Sciatic nerve (tissue), 2 donors: ENCODE measurements around the gene ANAPC13. TPM values are rescaled to one million over a fixed set of nuclear protein-coding genes. Genes with fewer than 3 reads are reported as not detected.

Experiments used
- ATAC-seq: fragments of 200-7000 bp; cut with Tn5 transposase; one replicate; pipeline ENCODE4 v1.9.1; 2020; ENCODE audit warnings: mild to moderate bottlenecking, moderate library complexity
- DNase-seq: peaks from one replicate; pipeline ENCODE4 v3.0.0-alpha.2; 2020; ENCODE audit warnings: low spot score
- intact Hi-C: fragments of 100-400 bp; cut with DNase I; formaldehyde crosslinking; loops from one replicate; pipeline ENCODE4 v1.14.2; 2022
- total RNA-seq: library from RNA; stranded (reverse); fragmentation: NEBNext Ultra II Directional; extraction: Animal tissue kit (Norgen Biotek cat#: 25700); gene quantifications from one replicate; pipeline ENCODE4 v1.2.1, GENCODE V29; 2021
- donor health status: DM: no; HTN: no; CAD: no.
- donor health status: DM: no; HTN: no; CAD: no.

The ANAPC13 gene
- total RNA-seq = 39.1 TPM

DNA sequence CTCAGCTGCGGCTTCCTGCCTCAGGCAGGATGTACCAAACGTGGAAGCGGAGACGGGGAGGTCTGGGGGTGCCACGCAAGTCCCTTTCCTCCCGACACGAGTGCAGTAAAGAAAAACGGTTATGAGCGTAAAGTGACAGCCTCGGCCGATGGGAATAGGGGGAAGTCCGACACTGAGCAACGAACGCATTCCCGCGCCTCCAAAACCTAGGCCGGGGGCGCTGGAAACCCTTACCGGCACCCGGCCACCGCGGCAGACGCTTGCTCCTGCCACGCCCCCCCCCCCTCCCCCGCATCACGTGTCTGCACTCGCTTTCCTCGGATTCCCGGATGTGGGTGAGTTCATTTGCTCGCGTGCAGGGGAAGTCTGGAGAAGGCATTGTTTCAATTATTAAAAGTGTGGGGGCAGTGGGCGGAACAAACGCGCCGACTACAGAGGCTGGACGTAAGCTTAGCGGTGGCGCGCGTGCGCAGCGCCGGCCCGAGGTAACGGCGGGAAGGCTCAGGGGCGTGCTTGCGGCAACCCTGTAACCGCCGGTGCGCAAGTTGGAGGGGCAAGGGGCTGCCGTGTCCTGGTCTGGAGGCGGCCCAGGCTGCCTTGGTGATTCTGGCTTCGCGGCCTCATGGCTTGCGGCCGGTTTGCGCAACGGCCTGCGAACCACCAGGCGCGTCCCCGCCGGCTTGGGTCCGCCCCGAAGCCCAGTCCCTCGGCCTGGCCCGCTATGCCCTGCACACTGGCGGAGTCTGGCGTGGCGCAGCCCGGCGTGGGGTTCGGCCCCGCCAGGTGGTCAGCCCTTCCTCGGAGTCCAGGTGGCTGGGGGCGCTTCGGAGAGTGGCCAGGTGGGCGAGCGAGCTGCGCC lies at the start of gene ANAPC13, which contains the start of gene CEP63:
ANAPC13 (minus strand) TSS at position 268 of the 859 bp plus-strand sequence. CDS start 3,081 bp downstream, outside the sequence.
CEP63 (plus strand) TSS at position 340 of the 859 bp plus-strand sequence. CDS start 9,264 bp downstream, outside the sequence.
- DNase-seq (peak; percentile 94), ATAC-seq (peak; percentile 97)
- intact Hi-C loops = no loop called here

DNA sequence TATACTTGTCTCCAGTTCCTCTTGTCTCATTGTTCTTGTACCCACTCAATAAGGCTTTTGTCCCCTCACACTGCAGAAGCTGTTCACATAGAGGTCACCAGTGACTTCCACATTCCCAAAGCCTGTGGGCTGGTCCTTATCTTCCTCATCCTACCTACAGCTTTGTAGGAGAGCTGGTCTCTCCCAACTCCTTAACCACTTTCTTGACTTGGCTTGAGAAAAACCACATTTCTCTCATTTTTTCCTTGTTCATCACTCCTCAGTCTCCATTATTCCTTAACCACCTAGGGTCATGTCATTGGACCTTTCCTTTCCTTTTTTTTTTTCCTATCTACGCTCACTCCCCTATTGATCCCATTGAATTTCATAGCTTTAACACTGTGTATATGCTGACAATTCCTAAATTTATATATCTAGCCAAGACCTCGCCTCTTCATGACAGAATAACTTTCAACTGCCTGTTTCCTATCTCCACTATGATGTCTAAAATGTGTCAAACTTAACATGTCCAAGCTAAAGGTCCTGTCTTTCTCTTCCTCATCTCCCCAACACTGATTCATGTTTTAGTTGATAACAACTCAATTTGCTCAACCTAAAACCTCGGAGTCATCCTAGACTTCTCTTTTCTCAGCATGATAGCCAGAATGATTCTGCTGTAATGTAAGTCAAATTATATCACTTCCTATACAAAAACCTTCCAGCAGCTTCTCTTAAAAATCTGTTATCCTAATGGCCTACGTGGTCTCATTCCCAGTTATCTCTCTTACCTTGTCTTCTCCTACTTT lies 49.6 kb upstream of the ANAPC13 start:
- ATAC-seq = no peak
- intact Hi-C loops = no loop called here
- DNase-seq = no peak

- no peak for ATAC-seq
- intact Hi-C loops = no loop called here
- no peak for DNase-seq
Observed at GRCh38 chr3:134533493-134533892, 47.7 kb upstream of the ANAPC13 start.

DNA sequence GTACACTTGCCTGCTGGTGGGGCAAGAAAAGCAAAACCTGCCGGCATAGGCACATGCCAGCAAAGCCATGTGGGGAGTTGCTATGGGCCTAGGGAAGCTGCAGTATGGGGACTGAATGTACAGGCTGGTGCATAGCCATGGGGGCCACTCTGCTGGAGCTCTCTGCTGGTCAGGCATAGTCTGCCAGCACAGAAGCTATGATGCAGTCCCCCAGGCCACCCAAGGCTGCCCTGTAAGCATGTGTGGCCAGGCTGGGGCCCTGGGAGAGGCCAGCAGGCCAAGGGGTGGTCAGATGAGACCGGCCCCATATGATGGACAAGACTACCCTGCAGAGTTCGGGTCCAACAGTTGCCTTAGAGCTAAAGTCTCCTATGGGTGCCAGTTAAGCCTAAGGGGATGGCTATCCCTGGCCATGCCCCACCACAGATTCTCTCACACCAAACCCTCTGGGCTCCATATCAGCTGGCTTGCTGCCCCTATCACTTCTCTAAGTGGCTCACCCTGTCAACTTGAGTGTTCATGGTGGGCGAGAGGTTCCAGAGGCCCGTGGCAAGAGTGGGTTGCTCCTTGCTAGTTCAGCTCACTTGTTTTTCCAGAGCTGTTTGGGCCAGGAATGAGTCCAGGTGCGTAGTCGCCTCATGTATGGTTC lies 41.9 kb upstream of the ANAPC13 start:
- ATAC-seq (no peak), DNase-seq (no peak)
- intact Hi-C loops = no loop called here

DNA sequence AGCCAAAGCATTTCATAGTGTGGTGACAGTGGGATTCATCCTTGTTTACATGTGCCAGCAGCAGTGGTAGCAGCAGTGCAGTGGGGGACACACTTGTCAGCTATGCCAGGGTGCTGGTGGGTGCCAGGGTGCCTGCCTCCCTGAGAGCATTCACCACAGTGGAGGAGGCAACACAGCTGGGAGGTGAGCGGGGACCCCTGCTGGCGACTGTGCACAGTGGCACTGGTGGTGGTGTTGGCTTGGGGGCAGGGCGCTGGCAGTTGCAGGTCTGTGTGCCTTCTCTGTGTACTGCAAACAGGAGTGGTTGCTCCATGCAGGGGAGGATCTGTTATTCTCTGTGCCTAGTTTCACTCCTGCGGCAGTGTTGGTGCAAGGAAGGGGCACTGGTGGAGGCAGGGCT lies 41.3 kb upstream of the ANAPC13 start:
- intact Hi-C loops = no loop called here
- ATAC-seq = no peak
- DNase-seq = no peak

GRCh38 chr3:134526319-134526718 lies 40.5 kb upstream of the ANAPC13 start:
- DNase-seq (no peak), ATAC-seq (no peak)
- intact Hi-C loops = no loop called here

DNA sequence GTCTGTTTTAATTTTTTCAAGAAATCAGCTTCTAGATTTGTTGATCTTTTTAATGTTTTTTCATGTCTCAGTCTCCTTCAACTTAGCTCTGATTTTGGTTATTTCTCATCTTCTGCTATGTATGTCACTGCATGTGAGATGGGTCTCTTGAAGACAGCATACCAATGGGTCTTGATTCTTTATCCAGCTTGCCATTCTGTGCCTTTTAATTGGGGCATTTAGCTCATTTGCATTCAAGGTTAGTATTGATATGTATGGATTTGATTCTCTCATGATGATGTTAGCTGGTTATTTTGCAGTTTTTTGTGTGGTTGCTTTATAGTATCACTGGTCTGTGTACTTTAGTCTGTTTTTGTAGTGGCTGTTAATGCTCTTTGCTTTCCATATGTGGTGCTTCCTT lies 39.5 kb upstream of the ANAPC13 start:
- intact Hi-C loops = no loop called here
- ATAC-seq = no peak

GRCh38 chr3:134522541-134522940 lies 36.8 kb upstream of the ANAPC13 start:
- intact Hi-C loops = no loop called here
- no peak for ATAC-seq
- DNase-seq = no peak

More for the DNA sequence above, 39.5 kb upstream of the ANAPC13 start:
- DNase-seq = no peak

DNA sequence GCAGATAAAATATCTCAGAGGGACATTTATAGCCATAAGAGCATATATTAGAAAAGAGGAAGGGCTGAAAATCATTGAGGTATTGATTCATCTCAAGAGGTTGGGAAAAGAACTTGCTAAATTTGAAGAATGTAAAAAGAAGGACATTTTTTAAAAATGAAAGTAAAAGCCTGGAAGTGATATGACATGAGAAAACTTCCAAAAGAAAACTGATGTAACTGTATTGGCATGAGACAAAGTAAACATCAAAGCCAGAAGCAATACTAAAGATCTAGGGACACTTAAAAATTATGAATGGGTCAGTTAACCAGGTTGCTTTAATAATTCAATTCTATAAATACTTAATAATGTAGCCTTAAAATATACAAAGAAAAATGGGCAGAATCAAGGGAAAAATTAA lies 32.0 kb upstream of the ANAPC13 start:
- DNase-seq (no peak), ATAC-seq (no peak)
- intact Hi-C loops = no loop called here

- DNase-seq = no peak
- intact Hi-C loops = no loop called here
- no peak for ATAC-seq
Observed at GRCh38 chr3:134516905-134517304, 31.1 kb upstream of the ANAPC13 start.

DNA sequence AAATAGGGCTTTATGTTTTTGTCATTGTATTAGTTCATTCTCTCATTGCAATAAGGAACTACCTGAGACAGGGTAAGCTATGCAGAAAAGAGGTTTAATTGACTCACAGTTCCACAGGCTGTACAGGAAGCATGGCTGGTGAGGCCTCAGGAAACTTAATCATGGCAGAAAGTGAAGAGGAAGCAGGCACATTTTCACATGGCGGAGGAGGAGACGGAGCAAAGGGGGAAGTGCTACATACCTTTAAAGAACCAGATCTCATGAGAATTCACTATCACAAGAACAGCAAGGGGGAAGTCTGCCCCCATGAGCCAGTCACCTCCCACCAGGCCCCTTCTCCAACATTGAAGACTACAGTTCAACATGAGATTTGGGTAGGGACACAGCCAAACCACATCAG lies 25.7 kb upstream of the ANAPC13 start:
- DNase-seq (no peak), ATAC-seq (no peak)
- intact Hi-C loops = no loop called here

DNA sequence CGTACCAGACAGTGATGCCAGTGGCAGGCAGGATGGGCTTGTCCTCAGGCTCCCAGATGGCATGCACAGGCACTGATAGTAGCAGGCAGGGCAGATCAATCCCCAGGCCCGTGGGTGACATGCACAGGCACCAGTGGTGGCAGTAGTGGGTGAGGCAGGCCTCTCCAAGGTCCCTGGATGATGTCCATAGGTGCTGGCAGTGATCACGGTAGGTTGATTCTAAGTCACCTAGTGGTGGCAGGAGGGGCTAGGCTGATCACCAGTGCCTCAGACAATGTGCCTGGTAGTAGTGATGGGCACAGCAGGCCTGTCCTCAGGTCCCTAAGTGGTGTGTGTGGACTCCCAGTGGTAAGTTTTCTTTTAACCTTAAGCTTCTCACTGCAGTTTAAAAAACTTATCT lies 19.7 kb upstream of the ANAPC13 start:
- intact Hi-C loops = no loop called here
- DNase-seq (no peak), ATAC-seq (no peak)

GRCh38 chr3:134504132-134504531 lies 18.3 kb upstream of the ANAPC13 start:
- DNase-seq (no peak), ATAC-seq (no peak)
- intact Hi-C loops = no loop called here

DNA sequence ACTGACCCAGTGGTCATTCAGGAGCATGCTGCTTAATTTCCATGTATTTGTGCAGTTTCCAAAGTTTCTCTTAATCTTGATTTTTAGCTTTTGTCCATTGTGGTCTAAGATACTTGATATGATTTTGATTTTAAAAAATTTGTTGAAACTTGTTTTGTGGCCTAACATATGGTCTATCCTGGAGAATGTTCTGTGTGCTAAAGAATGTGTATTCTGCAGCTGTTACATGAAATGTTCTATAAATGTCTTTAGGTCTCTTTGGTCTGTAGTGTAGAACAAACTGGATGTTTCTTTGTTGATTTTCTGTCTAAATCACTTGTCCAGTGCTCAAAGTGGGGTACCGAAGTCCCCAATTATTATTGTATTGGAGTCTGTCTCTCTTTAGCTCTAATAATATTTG lies 17.5 kb upstream of the ANAPC13 start:
- intact Hi-C loops = no loop called here
- DNase-seq = no peak
- ATAC-seq = no peak

- no peak for ATAC-seq
- intact Hi-C loops = no loop called here
- no peak for DNase-seq
Observed at GRCh38 chr3:134496471-134497071, 10.8 kb upstream of the ANAPC13 start.

- intact Hi-C loops = no loop called here
- ATAC-seq (no peak), DNase-seq (no peak)
Observed at GRCh38 chr3:134495980-134496379, 10.2 kb upstream of the ANAPC13 start.

DNA sequence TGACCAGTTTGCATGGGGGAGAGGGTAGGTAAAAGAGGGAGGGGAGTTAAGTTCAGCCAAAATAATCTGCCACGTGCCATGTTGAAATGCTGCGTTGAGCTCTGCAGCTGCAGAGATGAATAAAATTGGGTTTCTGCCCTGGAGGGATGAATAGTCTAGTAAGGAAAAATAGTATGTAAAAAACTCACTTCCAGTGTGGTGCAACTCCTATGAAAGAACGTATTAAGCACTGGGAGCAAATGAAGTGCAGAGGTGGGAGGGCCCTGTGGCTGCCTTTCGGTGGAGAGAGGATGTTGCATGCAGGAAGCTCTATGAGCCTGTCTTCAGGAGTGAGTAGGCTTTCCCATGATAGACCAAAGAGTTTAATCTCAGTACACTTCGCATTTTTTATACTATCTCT lies 8.7 kb upstream of the ANAPC13 start:
- DNase-seq (no peak), ATAC-seq (no peak)
- intact Hi-C loops = no loop called here

- DNase-seq (no peak), ATAC-seq (no peak)
- intact Hi-C loops = no loop called here
Observed at GRCh38 chr3:134487406-134487805, 1.6 kb upstream of the ANAPC13 start.

- ATAC-seq (no peak), DNase-seq (no peak)
- intact Hi-C loops = no loop called here
Observed at GRCh38 chr3:134486577-134487041, 824 bp upstream of the ANAPC13 start.
